IMR-90 (cell line): ENCODE results near the gene MYO1F.

ENCODE experiments used
- BHLHE40 ChIP-seq: fragments of 150-350 bp; IDR thresholded peaks from 2 replicates; pipeline ENCODE4 v1.6.1; 2016; ENCODE audit warnings: mild to moderate bottlenecking, low read depth, low read length
- CEBPB ChIP-seq: IDR thresholded peaks from 2 replicates; pipeline ENCODE4 v1.6.1; 2012; ENCODE audit warnings: low read depth, low read length, improper control_type of control experiment
- CHD1 ChIP-seq: IDR thresholded peaks from 2 replicates; pipeline ENCODE4 v1.6.1; 2012; ENCODE audit warnings: low read depth, low read length, improper control_type of control experiment
- CTCF ChIP-seq: conservative IDR thresholded peaks from 2 replicates; pipeline ENCODE4 v1.5.1; 2012; ENCODE audit warnings: mild to moderate bottlenecking, low read depth, low read length, improper control_type of control experiment
- MAZ ChIP-seq: IDR thresholded peaks from 2 replicates; pipeline ENCODE4 v1.6.1; 2012; ENCODE audit warnings: low read depth, mild to moderate bottlenecking, low read length, improper control_type of control experiment, moderate library complexity, borderline replicate concordance
- MXI1 ChIP-seq: IDR thresholded peaks from 2 replicates; pipeline ENCODE4 v1.6.1; 2012; ENCODE audit warnings: low read depth, mild to moderate bottlenecking, low read length, moderate library complexity, borderline replicate concordance
- NFE2L2 ChIP-seq: fragments of 150-350 bp; IDR thresholded peaks from 2 replicates; pipeline ENCODE4 v1.6.1; 2016; ENCODE audit warnings: low read depth, mild to moderate bottlenecking, low read length
- POLR2A ChIP-seq: IDR thresholded peaks from 2 replicates; pipeline ENCODE4 v1.6.1; 2012; ENCODE audit warnings: mild to moderate bottlenecking, low read depth, low read length
- RAD21 ChIP-seq: IDR thresholded peaks from 2 replicates; pipeline ENCODE4 v1.6.1; 2012; ENCODE audit warnings: low read length, improper control_type of control experiment
- RFX5 ChIP-seq: IDR thresholded peaks from 2 replicates; pipeline ENCODE4 v1.8.0; 2012; ENCODE audit warnings: low read depth, mild to moderate bottlenecking, low read length, moderate library complexity
- USF2 ChIP-seq: fragments of 150-350 bp; IDR thresholded peaks from 2 replicates; pipeline ENCODE4 v1.6.1; 2017; ENCODE audit warnings: mild to moderate bottlenecking, antibody characterized with exemption, low read length, low read depth

GRCh38 chr19:8518536-8518935, 58.7 kb downstream of the MYO1F start:
- no peak for TF ChIP-seq USF2
- no peak for TF ChIP-seq CHD1
- no peak for TF ChIP-seq CTCF
- TF ChIP-seq RFX5 = no peak
- no peak for TF ChIP-seq POLR2A
- TF ChIP-seq MXI1 = no peak
- TF ChIP-seq MAZ = no peak
- no peak for TF ChIP-seq CEBPB
- no peak for TF ChIP-seq RAD21
- TF ChIP-seq NFE2L2 = no peak
- no peak for TF ChIP-seq BHLHE40
